GM12878 (cell line): ENCODE measurements around the gene TXNRD1. TPM values are rescaled to one million over a fixed set of nuclear protein-coding genes. Genes with fewer than 3 reads are reported as not detected.

Source experiments
- BMI1 ChIP-seq: fragments of 450-650 bp; IDR thresholded peaks from 2 replicates; pipeline ENCODE4 v1.6.1; 2016; ENCODE audit warnings: mild to moderate bottlenecking, moderate library complexity, borderline replicate concordance
- CBFB ChIP-seq: IDR thresholded peaks from 2 replicates; pipeline ENCODE4 v1.6.1; 2016; ENCODE audit warnings: antibody characterized with exemption, low read depth
- CTCF ChIP-seq, 3 experiments: IDR thresholded peaks in 2 of 3; conservative IDR thresholded peaks in 1 of 3; 2 replicates each; pipeline ENCODE4 v1.5.1; 2011; ENCODE audit warnings: low read depth in 3 of 3, low read length in 3 of 3, mild to moderate bottlenecking in 3 of 3, control low read depth in 2 of 3, moderate library complexity in 2 of 3, inconsistent platforms in 1 of 3, mixed read lengths in 1 of 3; ENCODE audit not compliant: control insufficient read depth in 2 of 3, insufficient read depth in 1 of 3; ENCODE audit errors: extremely low read depth in 1 of 3
- E4F1 ChIP-seq: fragments of 450-650 bp; IDR thresholded peaks from 2 replicates; pipeline ENCODE4 v1.6.1; 2018; ENCODE audit warnings: borderline replicate concordance, mild to moderate bottlenecking; ENCODE audit not compliant: partially characterized antibody
- EED ChIP-seq: sonication (generic); IDR thresholded peaks from 2 replicates; pipeline ENCODE4 v1.6.1; 2016; ENCODE audit warnings: antibody characterized with exemption, low read depth
- ESRRA ChIP-seq: IDR thresholded peaks from 2 replicates; pipeline ENCODE4 v1.6.1; 2012; ENCODE audit warnings: mild to moderate bottlenecking, low read length, improper control_type of control experiment
- EZH2 ChIP-seq: IDR thresholded peaks from 2 replicates; pipeline ENCODE4 v1.6.1; 2012; ENCODE audit warnings: low read depth, mild to moderate bottlenecking, control low read depth, inconsistent platforms, low read length, borderline replicate concordance; ENCODE audit not compliant: control insufficient read depth
- MEF2A ChIP-seq: IDR thresholded peaks from 2 replicates; pipeline ENCODE4 v1.6.1; 2011; ENCODE audit warnings: low read depth, mild to moderate bottlenecking, low read length, moderate library complexity; ENCODE audit not compliant: insufficient read depth
- POLR2A ChIP-seq: IDR thresholded peaks from 2 replicates; pipeline ENCODE4 v1.6.1; 2011; ENCODE audit warnings: low read depth, mild to moderate bottlenecking, low read length
- SMARCA5 ChIP-seq: fragments of 450-650 bp; IDR thresholded peaks from 2 replicates; pipeline ENCODE4 v1.6.1; 2017; ENCODE audit warnings: mild to moderate bottlenecking
- ZNF274 ChIP-seq: IDR thresholded peaks from one replicate; pipeline ENCODE4 v1.8.0; 2011; ENCODE audit not compliant: insufficient read length, insufficient read depth
- polyA plus RNA-seq, 11 experiments: library from polyadenylated mRNA; depleted of rRNA in 4 of 11; unstranded in 6 of 11; stranded (reverse) in 5 of 11; fragments of >200 nt; fragmentation: Nextera tagmentation in 4 of 11; fragmentation: Illumina TruSeq in 1 of 11; extraction: Ambion mirVana in 4 of 11; extraction: Trizol in 1 of 11; gene quantifications; 1 replicate in 1 of 11; 2 replicates in 10 of 11; pipeline versions ENCODE4 v1.2.1 to v1.2.3, GENCODE V29; 2011 to 2016; ENCODE audit warnings: inconsistent platforms in 2 of 11, missing spikeins in 2 of 11, low read depth in 1 of 11
- total RNA-seq, 4 experiments: library from RNA; depleted of rRNA in 3 of 4; stranded (reverse); fragments of >200 nt in 3 of 4; fragmentation: Illumina TruSeq in 1 of 4; extraction: Trizol in 1 of 4; gene quantifications; 2 replicates each; pipeline versions ENCODE4 v1.2.1 to v1.2.3, GENCODE V29; 2013 to 2021

Gene TXNRD1
- total and polyA plus RNA-seq, 10 of the 15 experiments (the other 5 are each of a cell fraction or from before 2014, with no cell fraction given) = 52.6 to 84.6 (median 67.8) TPM

GRCh38 chr12:104201238-104202001 is 14.2 kb upstream of the TXNRD1 start (continued):
- TF ChIP-seq CBFB (no peak), E4F1 (no peak), ESRRA (no peak), ZNF274 (no peak), SMARCA5 (no peak), EZH2 (no peak), BMI1 (no peak), MEF2A (no peak), CTCF (IDR thresholded peaks at IDR 0.05 in 2 of 3, conservative IDR thresholded peaks at IDR 0.05 in 1 of 3; ENCODE audit: control insufficient read depth in 2 of 3, extremely low read depth in 1 of 3, insufficient read depth in 1 of 3, low read depth in 3 of 3, low read length in 3 of 3) (peak; percentile 80 to 83 (median 83)), EED (no peak), POLR2A (no peak)
- TF ChIP-seq, all 136 proteins: peak for 5
